Fibroblast of lung (primary cell): Measurements from ENCODE around the gene TEX261. TPM values are rescaled to one million over a fixed set of nuclear protein-coding genes. Genes with fewer than 3 reads are reported as not detected.

Experiments
- DNase-seq, 2 donors: peaks; one replicate each; pipeline versions ENCODE4 v3.0.0 to v3.0.0-alpha.2; 2010; ENCODE audit warnings: low read depth in 2 of 2
- H2AFZ ChIP-seq: 2 replicates; pipeline ENCODE4 v1.5.1; 2012; ENCODE audit warnings: low read length, control low read depth, inconsistent platforms
- H3K27ac ChIP-seq: 2 replicates; pipeline ENCODE4 v1.5.1; 2011; ENCODE audit warnings: low read length, control low read depth; ENCODE audit not compliant: insufficient read depth
- H3K27me3 ChIP-seq: 2 replicates; pipeline ENCODE4 v1.5.1; 2011; ENCODE audit warnings: mild to moderate bottlenecking, low read length; ENCODE audit not compliant: control insufficient read depth, insufficient read depth
- H3K36me3 ChIP-seq: 2 replicates; pipeline ENCODE4 v1.5.1; 2011; ENCODE audit warnings: low read length; ENCODE audit not compliant: control insufficient read depth, insufficient read depth
- H3K4me1 ChIP-seq: 2 replicates; pipeline ENCODE4 v1.5.1; 2011; ENCODE audit warnings: low read length; ENCODE audit not compliant: control insufficient read depth, insufficient read depth; ENCODE audit errors: extremely low read depth
- H3K4me2 ChIP-seq: 2 replicates; pipeline ENCODE4 v1.5.1; 2011; ENCODE audit warnings: low read length, control low read depth; ENCODE audit not compliant: insufficient read depth; ENCODE audit errors: extremely low read depth
- H3K4me3 ChIP-seq, 4 experiments: fragments of 200-600 bp in 1 of 4; sonication (generic) in 1 of 4; replicated peaks in 1 of 4; 2 replicates each; pipeline ENCODE4 v1.5.1; 2011 to 2016; ENCODE audit warnings: low read length in 4 of 4, low read depth in 3 of 4, mild to moderate bottlenecking in 3 of 4, control low read depth in 2 of 4, inconsistent platforms in 1 of 4, mixed read lengths in 1 of 4; ENCODE audit not compliant: insufficient read depth in 1 of 4; ENCODE audit errors: control extremely low read depth in 1 of 4
- H3K79me2 ChIP-seq: 2 replicates; pipeline ENCODE4 v1.5.1; 2012; ENCODE audit warnings: mild to moderate bottlenecking, low read length, inconsistent platforms; ENCODE audit not compliant: control insufficient read depth, insufficient read depth
- H3K9ac ChIP-seq: 2 replicates; pipeline ENCODE4 v1.5.1; 2011; ENCODE audit warnings: mild to moderate bottlenecking, low read length, control low read depth; ENCODE audit not compliant: insufficient read depth
- H3K9me3 ChIP-seq: 2 replicates; pipeline ENCODE4 v1.5.1; 2012; ENCODE audit warnings: low read depth, low read length; ENCODE audit not compliant: control insufficient read depth, insufficient read depth
- H4K20me1 ChIP-seq: 2 replicates; pipeline ENCODE4 v1.5.1; 2011; ENCODE audit warnings: low read length; ENCODE audit not compliant: control insufficient read depth, insufficient read depth; ENCODE audit errors: extremely low read depth
- CTCF ChIP-seq, 2 donors: IDR thresholded peaks in 1 of 2; conservative IDR thresholded peaks in 1 of 2; 1 replicate in 1 of 2; 2 replicates in 1 of 2; pipeline ENCODE4 v1.5.1; 2011 to 2012; ENCODE audit warnings: low read length in 2 of 2, control low read depth in 1 of 2, inconsistent platforms in 1 of 2, low read depth in 1 of 2, mild to moderate bottlenecking in 1 of 2
- EZH2 ChIP-seq: IDR thresholded peaks from 2 replicates; pipeline ENCODE4 v1.5.1; 2012; ENCODE audit warnings: low read length, control low read depth, mild to moderate bottlenecking; ENCODE audit errors: missing control alignments
- polyA plus RNA-seq, 2 donors: library from polyadenylated mRNA; depleted of rRNA in 1 of 2; stranded (reverse) in 1 of 2; unstranded in 1 of 2; fragments of >200 nt; gene quantifications; 2 replicates each; pipeline ENCODE4 v1.2.1, GENCODE V29; 2011 to 2012; ENCODE audit warnings: missing spikeins in 1 of 2
- total RNA-seq: library from RNA; depleted of rRNA; stranded (reverse); fragments of >200 nt; gene quantifications from 2 replicates; pipeline ENCODE4 v1.2.1, GENCODE V29; 2014

Gene TEX261
- total and polyA plus RNA-seq, 2 donors (not counting 1 experiment from before 2014, with no cell fraction given): 33.0 to 72.6 TPM

- Histone ChIP-seq H3K4me2 (peak overlapping the region; percentile 93), H2AFZ (peak overlapping the region; percentile 66)
- peak; percentile 57 to 68 for TF ChIP-seq CTCF (conservative IDR thresholded peaks at IDR 0.05 in 1 of 2, IDR thresholded peaks at IDR 0.05 in 1 of 2; ENCODE audit: low read depth in 1 of 2, low read length in 2 of 2)
- no peak for TF ChIP-seq EZH2
Measured at GRCh38 chr2:70964596-70965386, 29.9 kb downstream of the TEX261 start.

GRCh38 chr2:70964133-70964532, 30.5 kb downstream of the TEX261 start:
- no peak overlapping the region for H3K27ac ChIP-seq
- no peak overlapping the region for H3K4me2 ChIP-seq
- H3K36me3 ChIP-seq: no peaks in the 10 kb centered on the region
- no peaks in the 10 kb centered on the region for H3K4me1 ChIP-seq
- no peak for TF ChIP-seq CTCF (conservative IDR thresholded peaks at IDR 0.05 in 1 of 2, IDR thresholded peaks at IDR 0.05 in 1 of 2; ENCODE audit: low read depth in 1 of 2, low read length in 2 of 2)
- TF ChIP-seq EZH2: no peak
- no peak overlapping the region for H2AFZ ChIP-seq
- H3K9me3 ChIP-seq: no peaks in the 10 kb centered on the region
- H3K79me2 ChIP-seq: no peaks in the 10 kb centered on the region
- no peak for DNase-seq
- H3K4me3 ChIP-seq: no peak overlapping the region
- no peaks in the 10 kb centered on the region for H4K20me1 ChIP-seq
- no peaks in the 10 kb centered on the region for H3K27me3 ChIP-seq
- H3K9ac ChIP-seq: no peak overlapping the region

More at GRCh38 chr2:70964596-70965386, 29.9 kb downstream of the TEX261 start:
- no peaks in the 10 kb centered on the region for H4K20me1 ChIP-seq
- H3K27me3 ChIP-seq: no peaks in the 10 kb centered on the region
- H3K79me2 ChIP-seq: no peaks in the 10 kb centered on the region
- peak overlapping the region; percentile 48 for H3K9ac ChIP-seq
- peak overlapping the region; percentile 40 to 63 (median 51) for H3K4me3 ChIP-seq
- DNase-seq: peak; percentile 48 to 66
- H3K4me1 ChIP-seq: no peaks in the 10 kb centered on the region
- H3K9me3 ChIP-seq: no peaks in the 10 kb centered on the region
- no peaks in the 10 kb centered on the region for H3K36me3 ChIP-seq
- H3K27ac ChIP-seq: no peak overlapping the region

GRCh38 chr2:70962885-70963878, 31.5 kb downstream of the TEX261 start:
- Histone ChIP-seq H2AFZ (no peak overlapping the region), H3K4me2 (no peak overlapping the region), H3K4me3 (no peak overlapping the region), H3K4me1 (no peaks in the 10 kb centered on the region), H3K27me3 (no peaks in the 10 kb centered on the region), H3K79me2 (no peaks in the 10 kb centered on the region), H4K20me1 (no peaks in the 10 kb centered on the region), H3K9ac (no peak overlapping the region), H3K9me3 (no peaks in the 10 kb centered on the region), H3K36me3 (no peaks in the 10 kb centered on the region), H3K27ac (no peak overlapping the region)
- no peak for DNase-seq
- TF ChIP-seq EZH2 (no peak), CTCF (conservative IDR thresholded peaks at IDR 0.05 in 1 of 2, IDR thresholded peaks at IDR 0.05 in 1 of 2; ENCODE audit: low read depth in 1 of 2, low read length in 2 of 2) (no peak)
